SK-N-SH treated with all-trans-retinoic acid at 6 μM for 48 hours (cell line): ENCODE data around the gene IFNL2.
"Not testable (repeated sequence)": the region's sequence is repeated elsewhere in the genome, so short reads cannot be mapped to it uniquely, and the experiment has no call there.

Source experiments
- ARNTL ChIP-seq: fragments of 450-650 bp; formaldehyde crosslinking; IDR thresholded peaks from 2 replicates; pipeline ENCODE4 v1.5.0; 2020; ENCODE audit warnings: low read depth, mild to moderate bottlenecking, moderate library complexity, borderline replicate concordance
- POU6F1 ChIP-seq: fragments of 250-450 bp; sonication (Bioruptor Pico); IDR thresholded peaks from 2 replicates; pipeline ENCODE4 v1.8.0; 2021; ENCODE audit warnings: low read depth, mild to moderate bottlenecking, moderate library complexity, borderline replicate concordance
- ZC3H10 ChIP-seq: fragments of 250-450 bp; sonication (Bioruptor Pico); IDR thresholded peaks from 2 replicates; pipeline ENCODE4 v1.5.1; 2021; ENCODE audit warnings: mild to moderate bottlenecking, moderate library complexity
- ZFP3 ChIP-seq: fragments of 250-450 bp; sonication (Bioruptor Pico); IDR thresholded peaks from 2 replicates; pipeline ENCODE4 v1.5.0; 2020; ENCODE audit warnings: mild to moderate bottlenecking, moderate library complexity
- TF ChIP-seq, protein P1 (sequence below): fragments of 250-450 bp; sonication (Bioruptor Pico); IDR thresholded peaks from 2 replicates; pipeline ENCODE4 v1.8.0; 2020; ENCODE audit warnings: mild to moderate bottlenecking, moderate library complexity, borderline replicate concordance
- TF ChIP-seq, protein P2 (sequence below): fragments of 250-450 bp; sonication (Bioruptor Pico); IDR thresholded peaks from 2 replicates; pipeline ENCODE4 v1.5.1; 2020; ENCODE audit warnings: low read depth, mild to moderate bottlenecking, moderate library complexity

- TF ChIP-seq ARNTL, ZC3H10, POU6F1, ZFP3 (CRISPR knock-in tag): not testable (repeated sequence)
- TF ChIP-seq, protein P1, sequence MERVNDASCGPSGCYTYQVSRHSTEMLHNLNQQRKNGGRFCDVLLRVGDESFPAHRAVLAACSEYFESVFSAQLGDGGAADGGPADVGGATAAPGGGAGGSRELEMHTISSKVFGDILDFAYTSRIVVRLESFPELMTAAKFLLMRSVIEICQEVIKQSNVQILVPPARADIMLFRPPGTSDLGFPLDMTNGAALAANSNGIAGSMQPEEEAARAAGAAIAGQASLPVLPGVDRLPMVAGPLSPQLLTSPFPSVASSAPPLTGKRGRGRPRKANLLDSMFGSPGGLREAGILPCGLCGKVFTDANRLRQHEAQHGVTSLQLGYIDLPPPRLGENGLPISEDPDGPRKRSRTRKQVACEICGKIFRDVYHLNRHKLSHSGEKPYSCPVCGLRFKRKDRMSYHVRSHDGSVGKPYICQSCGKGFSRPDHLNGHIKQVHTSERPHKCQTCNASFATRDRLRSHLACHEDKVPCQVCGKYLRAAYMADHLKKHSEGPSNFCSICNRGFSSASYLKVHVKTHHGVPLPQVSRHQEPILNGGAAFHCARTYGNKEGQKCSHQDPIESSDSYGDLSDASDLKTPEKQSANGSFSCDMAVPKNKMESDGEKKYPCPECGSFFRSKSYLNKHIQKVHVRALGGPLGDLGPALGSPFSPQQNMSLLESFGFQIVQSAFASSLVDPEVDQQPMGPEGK (CRISPR knock-in tag), result not testable (repeated sequence)
- TF ChIP-seq, protein P2, sequence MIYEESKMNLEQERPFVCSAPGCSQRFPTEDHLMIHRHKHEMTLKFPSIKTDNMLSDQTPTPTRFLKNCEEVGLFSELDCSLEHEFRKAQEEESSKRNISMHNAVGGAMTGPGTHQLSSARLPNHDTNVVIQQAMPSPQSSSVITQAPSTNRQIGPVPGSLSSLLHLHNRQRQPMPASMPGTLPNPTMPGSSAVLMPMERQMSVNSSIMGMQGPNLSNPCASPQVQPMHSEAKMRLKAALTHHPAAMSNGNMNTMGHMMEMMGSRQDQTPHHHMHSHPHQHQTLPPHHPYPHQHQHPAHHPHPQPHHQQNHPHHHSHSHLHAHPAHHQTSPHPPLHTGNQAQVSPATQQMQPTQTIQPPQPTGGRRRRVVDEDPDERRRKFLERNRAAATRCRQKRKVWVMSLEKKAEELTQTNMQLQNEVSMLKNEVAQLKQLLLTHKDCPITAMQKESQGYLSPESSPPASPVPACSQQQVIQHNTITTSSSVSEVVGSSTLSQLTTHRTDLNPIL (CRISPR knock-in tag), result not testable (repeated sequence)
Measured at GRCh38 chr19:39269369-39269768, 1.2 kb downstream of the IFNL2 start.
